T-helper 22 cell (primary cell): Measurements from ENCODE around the gene CD82.
A peak's percentile ranks its signal among the peaks of the same experiment; 100 is the strongest.

Experiments used
- DNase-seq: peaks from one replicate; pipeline ENCODE4 v3.0.0-alpha.2; 2020; ENCODE audit warnings: low read depth

CD82 gene

GRCh38 chr11:44565211-44565952, at the start of gene CD82:
CD82 (plus strand) TSS chr11:44565663; CDS start chr11:44594663, 29,000 bp downstream.
- peak; percentile 93 for DNase-seq

GRCh38 chr11:44516688-44517507, 48.6 kb upstream of the CD82 start:
- DNase-seq: no peak

GRCh38 chr11:44517541-44517940, 47.9 kb upstream of the CD82 start:
- no peak for DNase-seq

GRCh38 chr11:44518968-44519550, 46.4 kb upstream of the CD82 start:
- no peak for DNase-seq

GRCh38 chr11:44519989-44520737, 45.3 kb upstream of the CD82 start:
- no peak for DNase-seq

GRCh38 chr11:44521148-44521547, 44.3 kb upstream of the CD82 start:
- no peak for DNase-seq

GRCh38 chr11:44522294-44522693, 43.2 kb upstream of the CD82 start:
- DNase-seq: no peak

GRCh38 chr11:44524346-44524745, 41.1 kb upstream of the CD82 start:
- DNase-seq: no peak

GRCh38 chr11:44524751-44525201, 40.7 kb upstream of the CD82 start:
- DNase-seq: no peak

- no peak for DNase-seq
These were observed 39.8 kb upstream of the CD82 start for GRCh38 chr11:44525473-44526252.

- DNase-seq: no peak
These were observed 39.0 kb upstream of the CD82 start for GRCh38 chr11:44526438-44526837.

GRCh38 chr11:44527476-44527875, 38.0 kb upstream of the CD82 start:
- no peak for DNase-seq

GRCh38 chr11:44528103-44528502, 37.4 kb upstream of the CD82 start:
- DNase-seq: no peak

- DNase-seq: no peak
These were observed 36.9 kb upstream of the CD82 start for GRCh38 chr11:44528581-44528980.

- DNase-seq: no peak
These were observed 35.5 kb upstream of the CD82 start for GRCh38 chr11:44529895-44530412.

GRCh38 chr11:44530413-44531115, 34.9 kb upstream of the CD82 start:
- no peak for DNase-seq

GRCh38 chr11:44531116-44531504, 34.4 kb upstream of the CD82 start:
- DNase-seq: no peak

GRCh38 chr11:44531636-44532035, 33.8 kb upstream of the CD82 start:
- no peak for DNase-seq

GRCh38 chr11:44532809-44533208, 32.7 kb upstream of the CD82 start:
- no peak for DNase-seq

GRCh38 chr11:44533921-44534711, 31.3 kb upstream of the CD82 start:
- no peak for DNase-seq
